Smooth muscle cell of the umbilical artery (primary cell): ENCODE results near the gene PTPN4. TPM values are rescaled to one million over a fixed set of nuclear protein-coding genes. Genes with fewer than 3 reads are reported as not detected.

Experiments
- total RNA-seq: library from RNA; depleted of rRNA; stranded (reverse); fragments of >200 nt; gene quantifications from 2 replicates; pipeline ENCODE4 v1.2.3, GENCODE V29; 2014

The PTPN4 gene
- 15.0 and 20.5 TPM in 2 replicates for total RNA-seq

DNA sequence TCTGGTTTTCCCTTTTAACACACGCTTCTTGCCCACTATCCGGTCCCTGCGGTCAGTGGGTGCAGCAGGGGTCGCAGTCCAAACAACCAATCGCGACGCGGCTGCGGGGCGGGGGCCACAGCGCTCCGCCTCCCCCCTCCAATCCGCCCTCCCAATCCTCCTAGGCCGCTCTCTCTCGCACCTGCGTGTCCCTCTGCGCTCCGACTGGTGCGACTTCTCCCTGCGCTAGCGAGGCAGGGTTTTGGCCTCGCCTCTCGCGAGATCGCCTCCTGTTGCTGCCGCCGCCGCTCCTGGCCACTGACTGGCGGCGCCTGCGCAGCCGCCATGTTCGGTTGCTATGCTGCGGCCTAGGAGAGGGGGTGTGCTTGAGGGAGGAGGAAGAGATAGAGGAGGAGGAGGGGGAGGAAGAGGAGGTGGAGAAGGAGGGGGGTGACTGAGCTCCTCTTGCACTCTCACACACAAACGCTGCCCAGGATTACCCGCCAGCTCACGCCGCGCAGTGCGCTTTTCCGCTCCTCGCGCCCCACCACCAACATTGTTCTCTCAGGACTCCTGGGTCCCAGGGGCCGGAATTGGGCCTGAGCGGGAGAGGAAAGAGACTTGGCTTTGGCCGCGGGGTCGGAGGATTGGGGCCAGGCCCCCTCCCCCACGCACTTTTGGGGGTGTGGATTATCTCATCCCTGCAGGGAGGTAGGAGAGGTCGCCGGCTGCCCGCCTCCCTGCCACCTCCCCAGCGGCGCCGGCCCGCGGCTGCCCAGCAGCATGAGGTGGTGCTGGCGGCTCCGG is at the start of gene PTPN4:
PTPN4 (plus strand) TSS at position 472 of the 786 bp plus-strand sequence. CDS start 49,932 bp downstream, outside the sequence.

DNA sequence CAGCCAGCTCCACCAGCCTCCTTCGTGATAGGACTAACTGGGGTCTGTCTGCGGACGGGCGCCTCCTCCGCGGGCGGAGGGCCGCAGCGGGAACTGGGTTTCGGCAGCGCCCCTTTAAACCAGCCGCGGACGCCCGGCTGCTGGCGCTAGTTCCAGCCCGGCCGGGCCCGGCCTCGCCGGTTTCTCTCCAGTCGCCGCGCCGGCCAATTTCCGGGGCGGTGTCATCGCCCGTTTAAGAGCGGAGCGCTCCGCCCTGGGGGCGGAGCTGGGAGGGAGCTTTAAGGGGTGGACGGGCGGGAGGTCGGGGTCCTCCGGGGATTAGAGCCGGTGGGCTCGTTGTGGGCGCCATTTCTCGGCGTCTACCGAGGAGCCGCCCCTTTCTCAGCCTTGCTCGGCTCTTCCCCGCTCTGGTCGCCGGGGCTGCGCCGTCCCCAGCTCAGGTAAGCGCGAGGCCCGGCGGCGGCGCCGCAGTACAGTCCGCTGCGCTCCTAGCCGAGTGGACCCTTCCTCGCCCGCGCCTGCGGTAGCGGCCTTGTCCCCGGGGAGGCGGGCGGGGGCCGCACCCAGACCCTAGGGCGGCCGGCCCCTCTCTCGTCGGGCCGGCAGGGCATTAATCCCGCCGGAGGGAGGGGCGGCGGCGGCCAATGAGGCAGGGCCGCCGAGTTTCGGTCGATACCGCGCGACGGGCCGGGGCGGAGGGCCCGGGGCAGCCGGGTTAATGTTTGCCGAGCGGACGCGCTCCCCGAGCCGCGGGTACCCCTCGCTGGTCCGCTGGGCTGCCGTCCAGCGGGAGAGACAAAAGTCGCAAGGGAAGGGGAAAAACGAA is 253.3 kb downstream of the PTPN4 start, which contains the start of gene EPB41L5:
EPB41L5 (plus strand) TSS at position 307 of the 826 bp plus-strand sequence. CDS start 6,008 bp downstream, outside the sequence.

Other genes starting within 250 kb of the PTPN4 start
- gene SCTR, start 235.4 kb upstream of the PTPN4 start, total RNA-seq: not detected in 2 replicates
- gene CFAP221, start 215.5 kb upstream of the PTPN4 start, total RNA-seq: not detected in 2 replicates
- 4.8 and 5.5 TPM in 2 replicates for gene TMEM177, start 80.7 kb upstream of the PTPN4 start, total RNA-seq